Liver (tissue), 3 donors: ENCODE results near the gene HAND2.

ENCODE experiments used
- CTCF ChIP-seq: fragments of 150-350 bp; IDR thresholded peaks from 2 replicates; pipeline ENCODE4 v1.5.1; 2017; ENCODE audit warnings: improper control_type of control experiment, low read depth, low read length; ENCODE audit not compliant: missing input control
- RXRA ChIP-seq, 2 donors: IDR thresholded peaks; 2 replicates each; pipeline ENCODE4 v1.6.1; 2017 to 2018; ENCODE audit warnings: antibody characterized with exemption in 2 of 2, mild to moderate bottlenecking in 1 of 2
- YY1 ChIP-seq: IDR thresholded peaks from 2 replicates; pipeline ENCODE4 v1.6.1; 2016; ENCODE audit warnings: antibody characterized with exemption, mild to moderate bottlenecking
- donor health status: healthy.
- donor health status: healthy.

- TF ChIP-seq CTCF (no peak), YY1 (no peak), RXRA (IDR thresholded peaks at IDR 0.05) (no peak)
Measured at GRCh38 chr4:173538909-173539445, 8.9 kb upstream of the HAND2 start.
